ENCODE measurements around the gene ANO10.
"Not testable (repeated sequence)": the region's sequence is repeated elsewhere in the genome, so short reads cannot be mapped to it uniquely, and the experiment has no call there.

The ANO10 gene

GRCh38 chr3:43632269-43632733, 10.5 kb upstream of the ANO10 start:
- peak; percentile 70 for DNase-seq

GRCh38 chr3:43629741-43630140, 7.9 kb upstream of the ANO10 start:
- in situ Hi-C loops (cut with HindIII; ENCODE audit: low pct_ligation_motif_present, low pct_unique_long_range_greater_than_20kb, low sequenced_read_pairs) = no loop called here
- DNase-seq = peak; percentile 45

More at GRCh38 chr3:43632269-43632733, 10.5 kb upstream of the ANO10 start:
- in situ Hi-C loops (cut with HindIII; ENCODE audit: low pct_ligation_motif_present, low pct_unique_long_range_greater_than_20kb, low sequenced_read_pairs) = no loop called here

- peak; percentile 83 for DNase-seq
- in situ Hi-C loops (cut with HindIII; ENCODE audit: low pct_ligation_motif_present, low pct_unique_long_range_greater_than_20kb, low sequenced_read_pairs) = no loop called here
Observed at GRCh38 chr3:43629257-43629656, 7.4 kb upstream of the ANO10 start.

GRCh38 chr3:43627360-43627759, 5.5 kb upstream of the ANO10 start:
- in situ Hi-C loops (cut with HindIII; ENCODE audit: low pct_ligation_motif_present, low pct_unique_long_range_greater_than_20kb, low sequenced_read_pairs) = no loop called here
- no peak for DNase-seq

- in situ Hi-C loops (cut with HindIII; ENCODE audit: low pct_ligation_motif_present, low pct_unique_long_range_greater_than_20kb, low sequenced_read_pairs) = no loop called here
- DNase-seq = no peak
Observed at GRCh38 chr3:43624619-43625305, 3.0 kb upstream of the ANO10 start.

GRCh38 chr3:43620831-43621655, 768 bp downstream of the ANO10 start:
- DNase-seq = peak; percentile 19

GRCh38 chr3:43619588-43619987, 2.2 kb downstream of the ANO10 start:
- in situ Hi-C loops (cut with HindIII; ENCODE audit: low pct_ligation_motif_present, low pct_unique_long_range_greater_than_20kb, low sequenced_read_pairs) = no loop called here
- no peak for DNase-seq

More at GRCh38 chr3:43620831-43621655, 768 bp downstream of the ANO10 start:
- in situ Hi-C loops (cut with HindIII; ENCODE audit: low pct_ligation_motif_present, low pct_unique_long_range_greater_than_20kb, low sequenced_read_pairs) = no loop called here

GRCh38 chr3:43618142-43618541, 3.7 kb downstream of the ANO10 start:
- in situ Hi-C loops (cut with HindIII; ENCODE audit: low pct_ligation_motif_present, low pct_unique_long_range_greater_than_20kb, low sequenced_read_pairs) = no loop called here
- no peak for DNase-seq

GRCh38 chr3:43616034-43616433, 5.8 kb downstream of the ANO10 start:
- no peak for DNase-seq
- in situ Hi-C loops (cut with HindIII; ENCODE audit: low pct_ligation_motif_present, low pct_unique_long_range_greater_than_20kb, low sequenced_read_pairs) = no loop called here

GRCh38 chr3:43615133-43615532, 6.7 kb downstream of the ANO10 start:
- in situ Hi-C loops (cut with HindIII; ENCODE audit: low pct_ligation_motif_present, low pct_unique_long_range_greater_than_20kb, low sequenced_read_pairs) = no loop called here

GRCh38 chr3:43613976-43614375, 7.8 kb downstream of the ANO10 start:
- in situ Hi-C loops (cut with HindIII; ENCODE audit: low pct_ligation_motif_present, low pct_unique_long_range_greater_than_20kb, low sequenced_read_pairs) = no loop called here
- no peak for DNase-seq

More at GRCh38 chr3:43615133-43615532, 6.7 kb downstream of the ANO10 start:
- no peak for DNase-seq

GRCh38 chr3:43612419-43612818, 9.4 kb downstream of the ANO10 start:
- in situ Hi-C loops (cut with HindIII; ENCODE audit: low pct_ligation_motif_present, low pct_unique_long_range_greater_than_20kb, low sequenced_read_pairs) = no loop called here

GRCh38 chr3:43609406-43609805, 12.4 kb downstream of the ANO10 start:
- no peak for DNase-seq
- in situ Hi-C loops (cut with HindIII; ENCODE audit: low pct_ligation_motif_present, low pct_unique_long_range_greater_than_20kb, low sequenced_read_pairs) = no loop called here

More at GRCh38 chr3:43612419-43612818, 9.4 kb downstream of the ANO10 start:
- DNase-seq = no peak

- DNase-seq = no peak
- in situ Hi-C loops (cut with HindIII; ENCODE audit: low pct_ligation_motif_present, low pct_unique_long_range_greater_than_20kb, low sequenced_read_pairs) = no loop called here
Observed at GRCh38 chr3:43608751-43609150, 13.1 kb downstream of the ANO10 start.

- in situ Hi-C loops (cut with HindIII; ENCODE audit: low pct_ligation_motif_present, low pct_unique_long_range_greater_than_20kb, low sequenced_read_pairs) = no loop called here
- DNase-seq = no peak
Observed at GRCh38 chr3:43606284-43606683, 15.5 kb downstream of the ANO10 start.

- in situ Hi-C loops (cut with HindIII; ENCODE audit: low pct_ligation_motif_present, low pct_unique_long_range_greater_than_20kb, low sequenced_read_pairs) = not testable (repeated sequence)
Observed at GRCh38 chr3:43599959-43600358, 21.9 kb downstream of the ANO10 start.

GRCh38 chr3:43597961-43598360, 23.9 kb downstream of the ANO10 start:
- in situ Hi-C loops (cut with HindIII; ENCODE audit: low pct_ligation_motif_present, low pct_unique_long_range_greater_than_20kb, low sequenced_read_pairs) = no loop called here
- DNase-seq = no peak

More at GRCh38 chr3:43599959-43600358, 21.9 kb downstream of the ANO10 start:
- DNase-seq = not testable (repeated sequence)

GRCh38 chr3:43596178-43596577, 25.6 kb downstream of the ANO10 start:
- in situ Hi-C loops (cut with HindIII; ENCODE audit: low pct_ligation_motif_present, low pct_unique_long_range_greater_than_20kb, low sequenced_read_pairs); DNase-seq: not testable (repeated sequence)

GRCh38 chr3:43595280-43595679, 26.5 kb downstream of the ANO10 start:
- in situ Hi-C loops (cut with HindIII; ENCODE audit: low pct_ligation_motif_present, low pct_unique_long_range_greater_than_20kb, low sequenced_read_pairs); DNase-seq: not testable (repeated sequence)

Data from ACHN (cell line).